K562 (cell line): ENCODE measurements around the gene DNAJC18.

ENCODE experiments used
- CTCF ChIP-seq, 3 experiments: IDR thresholded peaks in 2 of 3; conservative IDR thresholded peaks in 1 of 3; 2 replicates each; pipeline ENCODE4 v1.5.1; 2011 to 2012; ENCODE audit warnings: low read length in 3 of 3, mild to moderate bottlenecking in 3 of 3, control low read depth in 2 of 3, improper control_type of control experiment in 1 of 3, inconsistent platforms in 1 of 3, low read depth in 1 of 3, mixed read lengths in 1 of 3, moderate library complexity in 1 of 3; ENCODE audit not compliant: insufficient read depth in 2 of 3
- DEAF1 ChIP-seq: fragments of 450-650 bp; formaldehyde crosslinking; IDR thresholded peaks from 2 replicates; pipeline ENCODE4 v1.4.0; 2020; ENCODE audit warnings: mild to moderate bottlenecking, moderate library complexity
- FOXK2 ChIP-seq, 2 experiments: fragments of 450-650 bp; IDR thresholded peaks in 1 of 2; conservative IDR thresholded peaks in 1 of 2; 2 replicates each; pipeline ENCODE4 v1.6.1; 2016; ENCODE audit warnings: low read depth in 2 of 2, mild to moderate bottlenecking in 1 of 2
- MLX ChIP-seq, 2 experiments: fragments of 450-650 bp in 1 of 2; sonication (generic) in 1 of 2; formaldehyde crosslinking; conservative IDR thresholded peaks; 2 replicates each; pipeline versions ENCODE4 v1.4.0 to v1.8.1; 2020 to 2022; ENCODE audit warnings: mild to moderate bottlenecking in 1 of 2, missing genetic modification reagents in 1 of 2
- MXI1 ChIP-seq: IDR thresholded peaks from 2 replicates; pipeline ENCODE4 v1.6.1; 2011; ENCODE audit warnings: low read depth, mild to moderate bottlenecking, improper control_type of control experiment, low read length
- POLR2A ChIP-seq: fragments of 450-650 bp; conservative IDR thresholded peaks from 2 replicates; pipeline ENCODE4 v1.6.1; 2016
- RAD21 ChIP-seq, 2 experiments: fragments of 250-450 bp in 1 of 2; fragments of 450-650 bp in 1 of 2; sonication (Bioruptor Pico) in 1 of 2; formaldehyde crosslinking in 1 of 2; IDR thresholded peaks in 1 of 2; conservative IDR thresholded peaks in 1 of 2; 2 replicates each; pipeline versions ENCODE4 v1.4.0 to v1.8.0; 2020 to 2022; ENCODE audit warnings: mild to moderate bottlenecking in 2 of 2, moderate library complexity in 1 of 2
- TARDBP ChIP-seq: fragments of 450-650 bp; IDR thresholded peaks from 2 replicates; pipeline ENCODE4 v1.6.1; 2016
- YY1 ChIP-seq, 3 experiments: IDR thresholded peaks; 2 replicates each; pipeline ENCODE4 v1.6.1; 2011; ENCODE audit warnings: low read length in 2 of 3, mild to moderate bottlenecking in 2 of 3, moderate library complexity in 2 of 3, borderline replicate concordance in 1 of 3, control low read depth in 1 of 3, low read depth in 1 of 3; ENCODE audit not compliant: insufficient read depth in 3 of 3, insufficient replicate concordance in 2 of 3, control insufficient read depth in 1 of 3, insufficient read length in 1 of 3; ENCODE audit errors: extremely low read depth in 1 of 3
- ZNF644 ChIP-seq: fragments of 200-800 bp; sonication (Bioruptor generic); IDR thresholded peaks from 2 replicates; pipeline ENCODE4 v1.6.1; 2016; ENCODE audit warnings: low read depth, missing genetic modification characterization, missing compliant biosample characterization

- no peak for TF ChIP-seq CTCF (IDR thresholded peaks at IDR 0.05 in 2 of 3, conservative IDR thresholded peaks at IDR 0.05 in 1 of 3; ENCODE audit: insufficient read depth in 2 of 3, low read depth in 1 of 3, low read length in 3 of 3)
- TF ChIP-seq RAD21 (CRISPR knock-in tag; conservative IDR thresholded peaks at IDR 0.05 in 1 of 2, IDR thresholded peaks at IDR 0.05 in 1 of 2) = no peak
- no peak for TF ChIP-seq POLR2A
- no peak for TF ChIP-seq MLX (CRISPR knock-in tag; conservative IDR thresholded peaks at IDR 0.05)
- TF ChIP-seq MXI1 = no peak
- TF ChIP-seq DEAF1 (CRISPR knock-in tag) = no peak
- TF ChIP-seq ZNF644 = no peak
- no peak for TF ChIP-seq TARDBP
- no peak for TF ChIP-seq FOXK2 (conservative IDR thresholded peaks at IDR 0.05 in 1 of 2, IDR thresholded peaks at IDR 0.05 in 1 of 2; ENCODE audit: low read depth in 2 of 2)
- no peak for TF ChIP-seq YY1 (IDR thresholded peaks at IDR 0.05; ENCODE audit: borderline replicate concordance in 1 of 3, control insufficient read depth in 1 of 3, extremely low read depth in 1 of 3, insufficient read depth in 3 of 3, insufficient read length in 1 of 3, insufficient replicate concordance in 2 of 3, low read depth in 1 of 3, low read length in 2 of 3)
These were observed 70.1 kb downstream of the DNAJC18 start for GRCh38 chr5:139369181-139369580.
